ENCODE data around the gene CYP3A5. TPM values are rescaled to one million over a fixed set of nuclear protein-coding genes. Genes with fewer than 3 reads are reported as not detected.

Gene CYP3A5
- total RNA-seq, 1 donor from 2014 or later: 15.1 TPM

- intact Hi-C loops (cut with DNase I): no loop called here
- Histone ChIP-seq H3K4me3 (no peak overlapping the region), H3K36me3 (peaks cover 92% of the 10 kb centered on the region), H3K9me3 (no peaks in the 10 kb centered on the region), H3K27me3 (no peaks in the 10 kb centered on the region), H3K27ac (no peak overlapping the region), H3K4me1 (peaks cover 7% of the 10 kb centered on the region)
- no peak for TF ChIP-seq CTCF (IDR thresholded peaks at IDR 0.05)
- no peak for DNase-seq
- ATAC-seq: no peak
Observed at GRCh38 chr7:99622596-99622995, 57.2 kb downstream of the CYP3A5 start.

- H3K27ac ChIP-seq: no peak overlapping the region
- DNase-seq: no peak
- no peaks in the 10 kb centered on the region for H3K9me3 ChIP-seq
- no peak for TF ChIP-seq CTCF (IDR thresholded peaks at IDR 0.05)
- peaks cover 10% of the 10 kb centered on the region for H3K4me1 ChIP-seq
- ATAC-seq: no peak
- intact Hi-C loops (cut with DNase I): no loop called here
- peaks cover 79% of the 10 kb centered on the region for H3K36me3 ChIP-seq
- H3K4me3 ChIP-seq: no peak overlapping the region
- no peaks in the 10 kb centered on the region for H3K27me3 ChIP-seq
Observed at GRCh38 chr7:99621271-99621670, 58.5 kb downstream of the CYP3A5 start.

GRCh38 chr7:99619571-99620130 lies 60.1 kb downstream of the CYP3A5 start:
- Histone ChIP-seq H3K36me3 (peaks cover 63% of the 10 kb centered on the region), H3K4me1 (peaks cover 12% of the 10 kb centered on the region), H3K27ac (no peak overlapping the region), H3K27me3 (no peaks in the 10 kb centered on the region), H3K9me3 (no peaks in the 10 kb centered on the region), H3K4me3 (no peak overlapping the region)
- no peak for TF ChIP-seq CTCF (IDR thresholded peaks at IDR 0.05)
- no peak for ATAC-seq
- no peak for DNase-seq
- intact Hi-C loops (cut with DNase I): no loop called here

- Histone ChIP-seq H3K36me3 (peaks cover 54% of the 10 kb centered on the region), H3K27ac (no peak overlapping the region), H3K27me3 (no peaks in the 10 kb centered on the region), H3K4me1 (peaks cover 12% of the 10 kb centered on the region), H3K9me3 (no peaks in the 10 kb centered on the region), H3K4me3 (no peak overlapping the region)
- intact Hi-C loops (cut with DNase I): no loop called here
- no peak for TF ChIP-seq CTCF (IDR thresholded peaks at IDR 0.05)
- DNase-seq (no peak), ATAC-seq (no peak)
Observed at GRCh38 chr7:99618726-99619125, 61.1 kb downstream of the CYP3A5 start.

GRCh38 chr7:99617192-99617781 lies 62.5 kb downstream of the CYP3A5 start:
- intact Hi-C loops (cut with DNase I): no loop called here
- Histone ChIP-seq H3K9me3 (no peaks in the 10 kb centered on the region), H3K27me3 (no peaks in the 10 kb centered on the region), H3K27ac (peak overlapping the region; percentile 87), H3K36me3 (peaks cover 39% of the 10 kb centered on the region), H3K4me3 (peak overlapping the region; percentile 86), H3K4me1 (peaks cover 12% of the 10 kb centered on the region)
- no peak for DNase-seq
- ATAC-seq: no peak
- no peak for TF ChIP-seq CTCF (IDR thresholded peaks at IDR 0.05)
